Measurements from ENCODE around the gene FAAP100. TPM values are rescaled to one million over a fixed set of nuclear protein-coding genes. Genes with fewer than 3 reads are reported as not detected.

FAAP100 gene
- total RNA-seq, 1 experiment from 2014 or later, result 34.0 TPM

DNA sequence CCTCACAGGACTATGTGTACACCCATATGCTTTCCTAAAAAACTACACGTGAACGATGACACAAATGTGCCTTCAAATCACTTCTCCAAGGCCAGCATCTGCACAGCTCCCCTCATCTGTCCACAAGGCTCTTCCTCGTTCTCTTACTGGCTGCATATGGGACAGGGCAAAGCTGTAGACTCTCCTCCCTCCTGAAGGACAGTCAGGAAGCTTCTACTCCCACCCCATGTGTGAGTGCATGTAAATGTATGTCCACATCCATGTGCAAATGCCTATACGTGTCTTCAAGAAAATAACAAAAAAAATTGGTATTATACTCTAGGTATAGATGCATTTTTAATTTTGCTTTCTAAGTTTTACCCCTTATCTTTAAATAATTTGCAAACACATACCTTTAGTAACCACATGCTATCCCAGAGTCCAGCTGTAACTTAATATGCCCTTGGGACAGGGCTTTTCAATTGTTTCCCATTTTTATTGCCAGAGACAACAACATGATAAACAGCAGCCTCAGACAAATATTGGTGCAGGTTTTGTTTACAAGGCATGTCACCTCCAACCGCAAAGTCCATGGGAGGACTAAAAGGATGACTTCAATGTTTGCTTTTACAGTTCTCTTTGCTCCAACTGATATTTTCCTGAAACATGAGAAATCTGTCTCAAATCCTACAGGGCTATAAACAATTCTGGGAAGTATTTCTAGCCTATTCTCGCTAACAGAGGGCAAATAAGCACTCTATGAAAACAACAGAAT is 31.6 kb upstream of the FAAP100 start:
- no peak for DNase-seq
- no peak for TF ChIP-seq EZH2 (IDR thresholded peaks at IDR 0.05; ENCODE audit: low read depth)
- TF ChIP-seq, protein P1, sequence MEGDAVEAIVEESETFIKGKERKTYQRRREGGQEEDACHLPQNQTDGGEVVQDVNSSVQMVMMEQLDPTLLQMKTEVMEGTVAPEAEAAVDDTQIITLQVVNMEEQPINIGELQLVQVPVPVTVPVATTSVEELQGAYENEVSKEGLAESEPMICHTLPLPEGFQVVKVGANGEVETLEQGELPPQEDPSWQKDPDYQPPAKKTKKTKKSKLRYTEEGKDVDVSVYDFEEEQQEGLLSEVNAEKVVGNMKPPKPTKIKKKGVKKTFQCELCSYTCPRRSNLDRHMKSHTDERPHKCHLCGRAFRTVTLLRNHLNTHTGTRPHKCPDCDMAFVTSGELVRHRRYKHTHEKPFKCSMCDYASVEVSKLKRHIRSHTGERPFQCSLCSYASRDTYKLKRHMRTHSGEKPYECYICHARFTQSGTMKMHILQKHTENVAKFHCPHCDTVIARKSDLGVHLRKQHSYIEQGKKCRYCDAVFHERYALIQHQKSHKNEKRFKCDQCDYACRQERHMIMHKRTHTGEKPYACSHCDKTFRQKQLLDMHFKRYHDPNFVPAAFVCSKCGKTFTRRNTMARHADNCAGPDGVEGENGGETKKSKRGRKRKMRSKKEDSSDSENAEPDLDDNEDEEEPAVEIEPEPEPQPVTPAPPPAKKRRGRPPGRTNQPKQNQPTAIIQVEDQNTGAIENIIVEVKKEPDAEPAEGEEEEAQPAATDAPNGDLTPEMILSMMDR (conservative IDR thresholded peaks at IDR 0.05), result no peak
- no TSS peak for BruUV-seq (replicated peaks)

DNA sequence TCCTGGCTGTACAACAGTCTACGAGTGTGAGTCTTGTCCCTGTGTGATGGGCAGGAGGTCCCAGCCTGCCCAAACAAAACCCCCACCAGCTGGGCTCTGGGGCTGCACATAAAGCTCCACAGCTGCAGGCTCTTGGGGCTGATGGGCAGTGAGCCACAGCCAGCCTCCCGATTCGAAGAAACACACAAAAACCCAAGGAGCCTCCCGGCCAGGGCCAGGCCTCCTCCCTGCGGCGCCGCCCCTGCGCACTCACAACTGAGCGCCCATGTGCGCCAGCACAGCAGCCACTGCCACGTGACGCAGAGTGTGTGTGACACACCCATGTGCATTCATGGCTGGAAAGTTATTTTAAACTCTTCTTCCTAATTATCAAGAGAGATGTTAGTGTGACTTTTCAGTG is 30.6 kb upstream of the FAAP100 start:
- TF ChIP-seq, protein P1 (conservative IDR thresholded peaks at IDR 0.05), result no peak
- Histone ChIP-seq H3K9me2 (ENCODE audit: insufficient read depth) (no peaks in the 10 kb centered on the region), H3K79me2 (ENCODE audit: low read depth) (no peaks in the 10 kb centered on the region), H2AFZ (no peak overlapping the region), H3K4me1 (replicated peaks; ENCODE audit: insufficient read depth) (peaks cover 12% of the 10 kb centered on the region), H3K36me3 (ENCODE audit: low read depth) (no peaks in the 10 kb centered on the region), H3K4me3 (no peak overlapping the region), H3K27ac (no peak overlapping the region), H3K9me3 (ENCODE audit: insufficient read depth, low read depth) (no peaks in the 10 kb centered on the region), H3K27me3 (ENCODE audit: insufficient read depth, low read depth) (no peaks in the 10 kb centered on the region), H3F3A (ENCODE audit: insufficient read depth, low read depth) (peaks cover 22% of the 10 kb centered on the region), H4K20me1 (ENCODE audit: insufficient read depth) (no peaks in the 10 kb centered on the region; the same call in 1 of the 2 replicates), H3K4me2 (no peak overlapping the region)
- DNase-seq, result no peak
- no TSS peak for BruUV-seq (replicated peaks)
- CTCF ChIA-PET, result no interaction called here
- intact Hi-C loops (cut with micrococcal nuclease; ENCODE audit: unreplicated experiment), result no loop called here
- POLR2A ChIA-PET (ENCODE audit: unreplicated experiment), result no interaction called here

More for the DNA sequence above, 31.6 kb upstream of the FAAP100 start:
- peaks cover 12% of the 10 kb centered on the region; the same call in 1 of the 2 replicates for H3F3A ChIP-seq (ENCODE audit: insufficient read depth, low read depth)
- no peaks in the 10 kb centered on the region; the same call in 1 of the 2 replicates for H4K20me1 ChIP-seq (ENCODE audit: insufficient read depth)
- no peaks in the 10 kb centered on the region for H3K79me2 ChIP-seq (ENCODE audit: low read depth)
- no peak overlapping the region for H2AFZ ChIP-seq
- H3K27ac ChIP-seq, result no peak overlapping the region
- no peaks in the 10 kb centered on the region for H3K9me3 ChIP-seq (ENCODE audit: insufficient read depth, low read depth)
- no peak overlapping the region for H3K4me3 ChIP-seq
- H3K4me2 ChIP-seq, result no peak overlapping the region
- H3K36me3 ChIP-seq (ENCODE audit: low read depth), result no peaks in the 10 kb centered on the region
- no peaks in the 10 kb centered on the region for H3K9me2 ChIP-seq (ENCODE audit: insufficient read depth)
- intact Hi-C loops (cut with micrococcal nuclease; ENCODE audit: unreplicated experiment), result no loop called here
- ChIA-PET CTCF (no interaction called here), POLR2A (ENCODE audit: unreplicated experiment) (no interaction called here)
- no peaks in the 10 kb centered on the region for H3K27me3 ChIP-seq (ENCODE audit: insufficient read depth, low read depth)
- H3K4me1 ChIP-seq (replicated peaks; ENCODE audit: insufficient read depth), result peaks cover 2% of the 10 kb centered on the region; the same call in 1 of the 2 replicates

DNA sequence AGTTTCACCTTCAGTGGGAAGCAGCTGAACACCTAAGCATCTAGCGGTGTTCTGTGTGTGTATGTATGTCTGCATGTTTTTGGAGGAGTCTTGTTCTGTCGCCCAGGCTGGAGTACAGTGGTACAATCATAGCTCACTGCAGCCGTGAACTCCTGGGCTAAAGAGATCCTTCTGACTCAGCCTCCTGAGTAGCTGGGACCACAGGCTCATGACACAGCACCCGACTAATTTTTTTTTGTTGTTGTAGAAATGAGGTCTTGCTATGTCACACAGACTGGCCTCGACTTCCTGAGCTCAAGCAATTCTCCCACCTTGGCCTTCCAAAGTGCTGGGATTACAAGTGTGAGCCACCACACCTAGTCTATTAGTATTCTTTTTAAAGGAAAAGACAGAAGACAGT is 30.2 kb upstream of the FAAP100 start:
- DNase-seq, result no peak
- no peaks in the 10 kb centered on the region; the same call in 1 of the 2 replicates for H4K20me1 ChIP-seq (ENCODE audit: insufficient read depth)
- no peak overlapping the region for H3K4me3 ChIP-seq
- no peaks in the 10 kb centered on the region for H3K9me2 ChIP-seq (ENCODE audit: insufficient read depth)
- H3K27ac ChIP-seq, result no peak overlapping the region
- peaks cover 16% of the 10 kb centered on the region for H3K4me1 ChIP-seq (replicated peaks; ENCODE audit: insufficient read depth)
- POLR2A ChIA-PET (ENCODE audit: unreplicated experiment), result interaction anchor here (0.6 kb wide), 1 partner anchor 16 kb away, joined by 10 read pairs; no protein-coding TSS in a partner anchor
- H3K9me3 ChIP-seq (ENCODE audit: insufficient read depth, low read depth), result no peaks in the 10 kb centered on the region
- H3F3A ChIP-seq (ENCODE audit: insufficient read depth, low read depth), result peaks cover 26% of the 10 kb centered on the region
- BruUV-seq (replicated peaks), result no TSS peak
- TF ChIP-seq, protein P1 (conservative IDR thresholded peaks at IDR 0.05), result no peak
- TF ChIP-seq EZH2 (IDR thresholded peaks at IDR 0.05; ENCODE audit: low read depth), result no peak
- CTCF ChIA-PET, result no interaction called here
- no peak overlapping the region for H2AFZ ChIP-seq
- H3K4me2 ChIP-seq, result no peak overlapping the region
- no peaks in the 10 kb centered on the region for H3K36me3 ChIP-seq (ENCODE audit: low read depth)
- no peaks in the 10 kb centered on the region for H3K79me2 ChIP-seq (ENCODE audit: low read depth)
- H3K27me3 ChIP-seq (ENCODE audit: insufficient read depth, low read depth), result no peaks in the 10 kb centered on the region
- intact Hi-C loops (cut with micrococcal nuclease; ENCODE audit: unreplicated experiment), result no loop called here
